Measurements from ENCODE around the gene AQP11.
"Not testable (repeated sequence)": the region's sequence is repeated elsewhere in the genome, so short reads cannot be mapped to it uniquely, and the experiment has no call there.

Gene AQP11, protein sequence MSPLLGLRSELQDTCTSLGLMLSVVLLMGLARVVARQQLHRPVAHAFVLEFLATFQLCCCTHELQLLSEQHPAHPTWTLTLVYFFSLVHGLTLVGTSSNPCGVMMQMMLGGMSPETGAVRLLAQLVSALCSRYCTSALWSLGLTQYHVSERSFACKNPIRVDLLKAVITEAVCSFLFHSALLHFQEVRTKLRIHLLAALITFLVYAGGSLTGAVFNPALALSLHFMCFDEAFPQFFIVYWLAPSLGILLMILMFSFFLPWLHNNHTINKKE

DNA sequence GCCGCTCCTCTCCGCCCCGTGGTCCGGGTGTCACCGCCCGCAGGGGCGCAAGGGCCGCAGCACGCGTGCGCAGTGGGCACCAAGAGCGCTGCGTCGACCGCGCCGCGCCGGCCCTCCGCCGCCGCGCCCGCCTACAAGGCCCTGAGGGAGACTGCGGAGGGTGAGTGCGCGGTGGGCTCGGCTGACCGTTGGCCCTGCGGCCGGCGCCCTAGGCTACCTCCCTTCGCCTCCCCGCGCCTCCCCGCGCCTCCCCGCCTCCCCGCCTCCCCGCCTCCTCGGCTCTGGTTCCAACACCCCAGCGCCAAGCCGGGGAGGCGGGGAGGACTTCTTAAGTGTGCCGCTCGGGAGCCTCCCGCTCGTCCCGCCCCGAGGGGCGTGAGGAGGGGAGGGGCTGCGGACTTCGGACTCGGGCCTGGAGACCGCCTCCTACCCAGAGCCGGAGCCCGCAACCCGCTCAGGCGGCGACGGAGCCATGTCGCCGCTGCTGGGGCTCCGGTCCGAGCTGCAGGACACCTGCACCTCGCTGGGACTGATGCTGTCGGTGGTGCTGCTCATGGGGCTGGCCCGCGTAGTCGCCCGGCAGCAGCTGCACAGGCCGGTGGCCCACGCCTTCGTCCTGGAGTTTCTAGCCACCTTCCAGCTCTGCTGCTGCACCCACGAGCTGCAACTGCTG is at the start of gene AQP11:
Gene AQP11 (plus strand): TSS at position 433 of the 673 bp plus-strand sequence. CDS start 40 bp downstream, at position 473.
- peaks cover 35% of the 10 kb centered on the region for H3K27me3 Mint-ChIP-seq (ENCODE audit: low read depth, poor library complexity)
- peak within 1 kb of the TSS; percentile 89 for H3K27ac Mint-ChIP-seq
- H3K36me3 Mint-ChIP-seq (ENCODE audit: low read depth), result peaks cover 40% of the 10 kb centered on the region
- TF ChIP-seq, protein P1, sequence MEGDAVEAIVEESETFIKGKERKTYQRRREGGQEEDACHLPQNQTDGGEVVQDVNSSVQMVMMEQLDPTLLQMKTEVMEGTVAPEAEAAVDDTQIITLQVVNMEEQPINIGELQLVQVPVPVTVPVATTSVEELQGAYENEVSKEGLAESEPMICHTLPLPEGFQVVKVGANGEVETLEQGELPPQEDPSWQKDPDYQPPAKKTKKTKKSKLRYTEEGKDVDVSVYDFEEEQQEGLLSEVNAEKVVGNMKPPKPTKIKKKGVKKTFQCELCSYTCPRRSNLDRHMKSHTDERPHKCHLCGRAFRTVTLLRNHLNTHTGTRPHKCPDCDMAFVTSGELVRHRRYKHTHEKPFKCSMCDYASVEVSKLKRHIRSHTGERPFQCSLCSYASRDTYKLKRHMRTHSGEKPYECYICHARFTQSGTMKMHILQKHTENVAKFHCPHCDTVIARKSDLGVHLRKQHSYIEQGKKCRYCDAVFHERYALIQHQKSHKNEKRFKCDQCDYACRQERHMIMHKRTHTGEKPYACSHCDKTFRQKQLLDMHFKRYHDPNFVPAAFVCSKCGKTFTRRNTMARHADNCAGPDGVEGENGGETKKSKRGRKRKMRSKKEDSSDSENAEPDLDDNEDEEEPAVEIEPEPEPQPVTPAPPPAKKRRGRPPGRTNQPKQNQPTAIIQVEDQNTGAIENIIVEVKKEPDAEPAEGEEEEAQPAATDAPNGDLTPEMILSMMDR (IDR thresholded peaks at IDR 0.05), result no peak
- H3K4me3 Mint-ChIP-seq, result peak within 1 kb of the TSS; percentile 91
- peaks cover 34% of the 10 kb centered on the region for H3K9me3 Mint-ChIP-seq
- H3K4me1 Mint-ChIP-seq, result peaks cover 18% of the 10 kb centered on the region
- DNase-seq, result peak; percentile 91

DNA sequence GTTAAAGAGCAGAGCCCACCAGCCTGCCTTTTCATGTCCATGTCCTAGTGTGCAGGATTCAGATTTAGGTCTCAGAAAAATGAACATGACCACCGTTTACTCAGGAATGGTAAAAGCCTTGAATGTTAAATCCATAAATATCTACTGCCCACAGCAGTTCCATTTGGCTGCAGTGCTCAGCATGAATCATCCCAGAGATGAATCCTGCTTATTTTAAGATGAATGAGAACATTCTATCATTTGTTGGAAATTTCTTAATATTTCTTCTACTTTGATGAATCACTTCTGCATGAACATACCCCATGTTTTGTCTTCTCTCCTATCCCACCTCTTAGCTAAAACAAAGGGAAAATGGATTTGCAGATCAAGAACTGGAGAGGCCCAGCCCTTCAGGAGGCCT is 47.5 kb upstream of the AQP11 start:
- TF ChIP-seq, protein P1 (IDR thresholded peaks at IDR 0.05), result no peak
- Mint-ChIP-seq H3K36me3 (ENCODE audit: low read depth) (no peaks in the 10 kb centered on the region), H3K4me3 (no peak overlapping the region), H3K9me3 (no peaks in the 10 kb centered on the region), H3K27me3 (ENCODE audit: low read depth, poor library complexity) (peaks cover 10% of the 10 kb centered on the region), H3K4me1 (no peaks in the 10 kb centered on the region), H3K27ac (no peak overlapping the region)
- DNase-seq, result no peak

DNA sequence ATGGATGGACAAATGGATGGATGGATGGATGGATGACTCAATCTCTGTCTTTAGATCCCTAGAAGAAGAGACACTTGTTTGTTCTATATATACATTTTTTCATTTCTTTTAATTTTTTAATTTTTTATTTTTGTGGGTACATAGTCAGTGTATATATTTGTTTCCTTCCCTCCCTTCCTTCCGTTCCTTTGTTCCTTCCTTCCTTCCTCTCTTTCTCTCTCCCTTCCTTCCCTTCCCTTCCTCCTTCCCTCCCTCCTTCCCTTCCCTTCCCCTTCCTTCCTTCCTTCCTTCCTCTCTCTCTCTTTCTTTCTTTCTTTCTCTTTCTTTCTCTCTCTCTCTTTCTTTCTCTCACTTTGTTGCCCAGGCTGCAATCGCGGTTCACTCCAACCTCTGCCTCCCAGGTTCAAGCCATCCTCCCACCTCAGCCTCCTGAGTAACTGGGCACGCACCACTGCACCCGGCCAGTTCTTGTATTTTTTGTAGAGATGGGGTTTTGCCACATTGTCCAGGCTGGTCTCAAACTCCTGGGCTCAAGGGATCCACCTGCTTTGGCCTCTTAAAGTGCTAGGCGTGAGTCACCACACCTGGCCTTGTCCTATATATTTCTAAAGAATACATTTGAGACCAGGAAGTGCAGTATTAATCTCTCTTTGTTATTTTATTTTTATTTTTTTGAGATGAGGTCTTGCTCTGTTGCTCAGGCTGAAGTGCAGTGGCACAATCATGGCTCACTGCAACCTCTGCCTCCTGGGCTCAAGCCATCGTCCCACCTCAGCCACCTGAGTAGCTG is 42.5 kb upstream of the AQP11 start:
- DNase-seq, result no peak
- Mint-ChIP-seq H3K27ac (no peak overlapping the region), H3K36me3 (ENCODE audit: low read depth) (no peaks in the 10 kb centered on the region), H3K4me3 (no peak overlapping the region), H3K4me1 (peaks cover 7% of the 10 kb centered on the region), H3K9me3 (no peaks in the 10 kb centered on the region), H3K27me3 (ENCODE audit: low read depth, poor library complexity) (peaks cover 8% of the 10 kb centered on the region)
- TF ChIP-seq, protein P1 (IDR thresholded peaks at IDR 0.05), result no peak

DNA sequence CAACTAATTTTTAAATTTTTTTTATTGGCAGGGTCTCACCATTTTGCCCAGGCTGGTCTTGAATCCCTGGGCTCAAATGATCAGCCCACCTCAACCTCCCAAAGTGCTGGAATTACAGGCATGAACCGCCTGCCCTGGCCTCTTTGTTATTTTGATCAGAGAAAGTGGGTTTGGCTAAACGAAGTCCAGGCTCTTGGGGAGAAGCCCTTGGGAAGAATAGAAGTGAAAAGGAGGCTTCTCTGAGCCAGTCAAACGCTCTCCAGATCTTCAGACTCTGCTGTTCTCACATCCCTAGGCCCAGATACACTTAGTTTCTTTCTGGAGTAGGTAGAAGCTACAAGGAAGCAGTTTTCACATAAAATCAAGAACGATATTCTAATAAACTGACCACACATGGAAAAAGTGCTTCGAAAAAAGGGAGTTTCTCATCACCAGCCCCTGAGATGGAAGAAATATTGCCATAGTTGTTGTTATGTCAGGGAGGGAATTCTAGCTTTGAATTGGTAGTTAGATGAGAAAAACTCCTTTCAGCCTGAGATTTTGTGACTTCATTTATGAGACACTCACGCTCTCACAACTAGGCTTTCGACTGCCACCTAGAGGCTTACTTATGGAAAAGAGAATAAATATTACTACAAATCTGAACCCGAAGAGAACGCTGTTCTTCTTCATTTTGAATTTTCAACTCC is 41.7 kb upstream of the AQP11 start:
- Mint-ChIP-seq H3K4me1 (peaks cover 7% of the 10 kb centered on the region), H3K27me3 (ENCODE audit: low read depth, poor library complexity) (peaks cover 4% of the 10 kb centered on the region), H3K36me3 (ENCODE audit: low read depth) (no peaks in the 10 kb centered on the region), H3K9me3 (no peaks in the 10 kb centered on the region), H3K27ac (no peak overlapping the region), H3K4me3 (no peak overlapping the region)
- peak; percentile 34 for DNase-seq
- TF ChIP-seq, protein P1 (IDR thresholded peaks at IDR 0.05), result peak; percentile 68

- H3K4me3 Mint-ChIP-seq, result no peak overlapping the region
- H3K27me3 Mint-ChIP-seq (ENCODE audit: low read depth, poor library complexity), result peaks cover 4% of the 10 kb centered on the region
- DNase-seq, result no peak
- no peaks in the 10 kb centered on the region for H3K9me3 Mint-ChIP-seq
- no peaks in the 10 kb centered on the region for H3K36me3 Mint-ChIP-seq (ENCODE audit: low read depth)
- TF ChIP-seq, protein P1 (IDR thresholded peaks at IDR 0.05), result no peak
- peaks cover 7% of the 10 kb centered on the region for H3K4me1 Mint-ChIP-seq
- H3K27ac Mint-ChIP-seq, result no peak overlapping the region
These were observed 41.0 kb upstream of the AQP11 start for GRCh38 chr11:77548552-77549445.

GRCh38 chr11:77551426-77551825 is 38.3 kb upstream of the AQP11 start:
- not testable (repeated sequence) for H3K4me3 Mint-ChIP-seq; DNase-seq; H3K27ac Mint-ChIP-seq; H3K9me3 Mint-ChIP-seq; H3K4me1 Mint-ChIP-seq; H3K36me3 Mint-ChIP-seq (ENCODE audit: low read depth); H3K27me3 Mint-ChIP-seq (ENCODE audit: low read depth, poor library complexity)
